Mesendoderm (in vitro differentiated cells): ENCODE measurements around the gene CCDC54.
A peak's percentile ranks its signal among the peaks of the same experiment; 100 is the strongest.

ENCODE experiments used
- DNase-seq: peaks from one replicate; pipeline ENCODE4 v3.0.0; 2013
- H2AK5ac ChIP-seq: 2 replicates; pipeline ENCODE4 v1.6.1; 2013; ENCODE audit warnings: low read length, inconsistent platforms
- H2BK120ac ChIP-seq: 2 replicates; pipeline ENCODE4 v1.6.1; 2013; ENCODE audit warnings: low read depth, mild to moderate bottlenecking, low read length, moderate library complexity, mixed read lengths
- H2BK15ac ChIP-seq: replicated peaks from 2 replicates; pipeline ENCODE4 v1.6.1; 2013; ENCODE audit warnings: low read depth, mild to moderate bottlenecking, moderate library complexity
- H2BK5ac ChIP-seq: 2 replicates; pipeline ENCODE4 v1.6.1; 2013; ENCODE audit warnings: low read length, inconsistent platforms
- H3K18ac ChIP-seq: 2 replicates; pipeline ENCODE4 v1.6.1; 2013; ENCODE audit warnings: mild to moderate bottlenecking, low read length, mixed read lengths
- H3K23ac ChIP-seq: one replicate; pipeline ENCODE4 v1.6.1; 2013; ENCODE audit warnings: low read length
- H3K27ac ChIP-seq: 2 replicates; pipeline ENCODE4 v1.5.1; 2013; ENCODE audit warnings: low read depth, mild to moderate bottlenecking, inconsistent platforms, low read length, moderate library complexity
- H3K27me3 ChIP-seq: 2 replicates; pipeline ENCODE4 v1.6.1; 2013; ENCODE audit warnings: low read length, control low read depth, mild to moderate bottlenecking, inconsistent platforms; ENCODE audit not compliant: insufficient read depth, poor library complexity
- H3K36me3 ChIP-seq: 2 replicates; pipeline ENCODE4 v1.6.1; 2013; ENCODE audit warnings: low read length, inconsistent platforms; ENCODE audit not compliant: control insufficient read depth, insufficient read depth
- H3K4ac ChIP-seq: one replicate; pipeline ENCODE4 v1.6.1; 2013; ENCODE audit warnings: low read depth, mild to moderate bottlenecking, low read length, moderate library complexity
- H3K4me1 ChIP-seq: 2 replicates; pipeline ENCODE4 v1.6.1; 2013; ENCODE audit warnings: low read depth, low read length, inconsistent platforms; ENCODE audit not compliant: control insufficient read depth
- H3K4me2 ChIP-seq: 2 replicates; pipeline ENCODE4 v1.6.1; 2013; ENCODE audit warnings: low read length
- H3K4me3 ChIP-seq: 2 replicates; pipeline ENCODE4 v1.5.1; 2013; ENCODE audit warnings: mild to moderate bottlenecking, low read length
- H3K56ac ChIP-seq: one replicate; pipeline ENCODE4 v1.6.1; 2013; ENCODE audit warnings: low read length
- H3K79me1 ChIP-seq: 2 replicates; pipeline ENCODE4 v1.6.1; 2013; ENCODE audit warnings: low read length, inconsistent platforms
- H3K79me2 ChIP-seq: 2 replicates; pipeline ENCODE4 v1.6.1; 2013; ENCODE audit warnings: mild to moderate bottlenecking, low read length; ENCODE audit not compliant: control insufficient read depth, insufficient read depth
- H3K9ac ChIP-seq: 2 replicates; pipeline ENCODE4 v1.6.1; 2013; ENCODE audit warnings: low read length, inconsistent platforms
- H4K5ac ChIP-seq: one replicate; pipeline ENCODE4 v1.6.1; 2013; ENCODE audit warnings: low read length
- H4K8ac ChIP-seq: one replicate; pipeline ENCODE4 v1.6.1; 2013; ENCODE audit warnings: low read depth, mild to moderate bottlenecking, control low read depth, low read length, moderate library complexity
- WGBS: extraction: QIAGEN DNeasy Blood & Tissue Kit; methylation state at CpG from one replicate; pipeline ENCODE4 v1.1.7; 2013; ENCODE audit warnings: low lambda C conversion rate, missing lambda C conversion rate; ENCODE audit not compliant: insufficient coverage; ENCODE audit errors: extremely low coverage; 5-methylcytosine and 5-hydroxymethylcytosine counted together

Gene CCDC54

DNA sequence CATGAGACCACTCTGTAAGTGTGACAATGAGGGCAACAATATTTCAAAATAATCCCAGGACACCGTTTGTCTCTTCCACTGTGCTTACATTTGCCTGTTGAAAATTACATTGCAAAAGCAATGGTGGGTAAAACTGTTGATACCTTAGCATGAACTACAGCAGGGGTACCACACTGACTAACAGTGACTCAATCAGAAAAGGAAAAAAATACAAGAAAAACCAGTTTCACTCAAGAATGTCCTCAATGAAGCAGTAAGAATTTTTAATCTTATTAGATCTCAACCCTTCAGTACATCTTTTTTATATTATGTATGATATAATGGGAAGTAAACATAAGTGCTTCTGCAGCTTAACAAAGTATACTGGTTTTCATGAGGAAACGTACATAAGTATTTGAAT, 1.6 kb upstream of the CCDC54 start:
- Histone ChIP-seq H2BK5ac (no peak overlapping the region), H3K4me3 (no peak overlapping the region), H3K4ac (no peak overlapping the region), H2BK120ac (no peak overlapping the region), H3K79me1 (no peaks in the 10 kb centered on the region), H3K18ac (no peak overlapping the region), H3K9ac (no peak overlapping the region), H3K4me1 (peaks cover 5% of the 10 kb centered on the region), H3K23ac (no peak overlapping the region), H2AK5ac (no peak overlapping the region), H2BK15ac (peak overlapping the region; percentile 19), H3K27me3 (no peaks in the 10 kb centered on the region), H4K5ac (no peak overlapping the region), H4K8ac (no peak overlapping the region), H3K56ac (no peak overlapping the region), H3K79me2 (no peaks in the 10 kb centered on the region), H3K4me2 (no peak overlapping the region), H3K36me3 (no peaks in the 10 kb centered on the region), H3K27ac (no peak overlapping the region)
- no CpG with 5 or more reads among the region's 2 CpGs for WGBS
- no peak for DNase-seq

DNA sequence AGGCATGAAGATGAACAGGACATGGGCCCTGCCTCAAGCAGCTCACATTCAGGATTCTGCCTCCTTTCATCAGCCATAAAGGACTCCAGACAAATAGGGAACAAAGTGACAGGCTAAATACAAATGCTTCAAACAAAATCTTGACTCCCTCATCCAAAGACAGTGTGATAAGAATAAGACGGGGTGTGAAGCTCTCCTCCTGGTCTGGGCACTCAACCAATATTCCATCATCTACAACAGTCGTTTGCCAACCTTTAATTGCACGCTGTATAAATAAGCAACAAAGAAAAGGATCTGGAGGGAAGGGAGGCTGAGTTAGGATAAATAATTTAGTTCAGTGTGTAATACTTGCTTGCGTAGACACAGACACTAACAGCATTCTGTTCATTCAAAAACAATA, 5.4 kb downstream of the CCDC54 start:
- H2AK5ac ChIP-seq, result no peak overlapping the region
- H3K23ac ChIP-seq, result no peak overlapping the region
- no peak overlapping the region for H3K18ac ChIP-seq
- H3K36me3 ChIP-seq, result no peaks in the 10 kb centered on the region
- no peak overlapping the region for H3K4me3 ChIP-seq
- no CpG with 5 or more reads among the region's 4 CpGs for WGBS
- no peaks in the 10 kb centered on the region for H3K79me2 ChIP-seq
- H4K8ac ChIP-seq, result no peak overlapping the region
- H3K4me1 ChIP-seq, result peaks cover 5% of the 10 kb centered on the region
- DNase-seq, result no peak
- H2BK15ac ChIP-seq, result no peak overlapping the region
- no peaks in the 10 kb centered on the region for H3K79me1 ChIP-seq
- no peak overlapping the region for H4K5ac ChIP-seq
- no peak overlapping the region for H3K4ac ChIP-seq
- no peak overlapping the region for H2BK5ac ChIP-seq
- no peak overlapping the region for H3K56ac ChIP-seq
- no peak overlapping the region for H3K27ac ChIP-seq
- no peak overlapping the region for H2BK120ac ChIP-seq
- no peaks in the 10 kb centered on the region for H3K27me3 ChIP-seq
- H3K9ac ChIP-seq, result no peak overlapping the region
- no peak overlapping the region for H3K4me2 ChIP-seq

DNA sequence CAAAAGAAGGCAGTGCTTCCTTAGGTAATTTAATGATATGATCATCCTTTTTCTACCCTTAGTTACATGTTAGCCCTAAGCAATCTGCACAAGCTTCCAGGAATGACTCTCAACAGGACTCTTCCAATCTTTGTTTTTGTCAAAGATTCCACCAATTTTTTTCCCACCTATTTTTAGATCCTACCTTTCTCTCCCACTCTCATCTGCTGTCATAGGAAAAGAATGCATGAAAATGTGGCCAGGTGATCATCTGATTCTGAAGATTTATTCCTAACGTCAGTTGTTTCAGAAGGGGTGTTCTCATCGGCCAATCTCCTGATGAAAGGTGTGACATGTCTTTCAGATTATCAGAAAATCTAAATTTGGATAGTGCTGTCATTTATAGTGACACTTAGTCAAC, 7.2 kb downstream of the CCDC54 start:
- no peak overlapping the region for H3K4ac ChIP-seq
- H3K36me3 ChIP-seq, result no peaks in the 10 kb centered on the region
- no peak overlapping the region for H4K5ac ChIP-seq
- H3K4me2 ChIP-seq, result no peak overlapping the region
- no peak overlapping the region for H4K8ac ChIP-seq
- H3K9ac ChIP-seq, result no peak overlapping the region
- no peaks in the 10 kb centered on the region for H3K27me3 ChIP-seq
- no peak overlapping the region for H2BK15ac ChIP-seq
- WGBS, result no CpG with 5 or more reads among the region's 2 CpGs
- no peak overlapping the region for H2AK5ac ChIP-seq
- H3K4me1 ChIP-seq, result peaks cover 5% of the 10 kb centered on the region
- no peaks in the 10 kb centered on the region for H3K79me2 ChIP-seq
- no peak overlapping the region for H3K18ac ChIP-seq
- peak; percentile 42 for DNase-seq
- no peak overlapping the region for H3K23ac ChIP-seq
- H2BK120ac ChIP-seq, result no peak overlapping the region
- no peak overlapping the region for H3K4me3 ChIP-seq
- H3K56ac ChIP-seq, result no peak overlapping the region
- H3K27ac ChIP-seq, result no peak overlapping the region
- no peak overlapping the region for H2BK5ac ChIP-seq
- no peaks in the 10 kb centered on the region for H3K79me1 ChIP-seq

DNA sequence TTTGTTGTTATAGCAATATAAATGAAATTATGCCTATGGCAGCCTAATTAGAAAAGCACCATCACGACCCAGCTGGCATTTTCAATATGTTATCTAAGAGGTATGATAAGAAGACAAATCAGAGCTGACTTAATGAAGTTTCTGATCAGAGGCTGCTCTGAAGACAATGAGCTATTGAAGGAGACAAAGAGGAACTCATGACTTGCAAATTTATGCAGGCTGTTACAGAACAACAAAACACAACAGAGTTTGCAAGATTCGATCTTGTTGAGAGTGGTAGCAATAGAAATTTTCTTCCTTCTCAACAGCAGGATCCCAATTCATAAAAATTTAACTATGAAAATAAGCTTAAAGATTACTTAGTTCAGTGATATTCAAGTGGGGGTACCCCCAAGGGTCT, 7.7 kb downstream of the CCDC54 start:
- DNase-seq, result peak; percentile 86

DNA sequence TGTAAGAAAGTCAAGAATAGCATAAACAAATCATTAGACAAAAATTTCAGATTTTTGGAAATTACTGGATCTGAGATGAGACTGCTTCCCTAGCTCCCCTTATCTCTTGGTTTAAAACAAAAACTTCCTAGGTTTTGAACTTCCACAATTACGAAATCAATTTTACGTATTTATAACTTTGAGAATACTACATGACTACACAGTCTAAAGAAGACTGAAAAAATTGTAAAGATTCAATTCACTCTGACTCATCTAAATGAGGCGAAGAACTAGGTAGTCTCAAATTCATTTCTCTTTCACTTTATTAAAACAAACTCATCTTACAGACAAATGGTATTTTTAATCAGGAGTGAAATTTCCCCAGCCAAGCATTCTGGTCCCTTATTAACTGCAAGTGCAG, 10.3 kb downstream of the CCDC54 start:
- H3K23ac ChIP-seq, result no peak overlapping the region
- no peak overlapping the region for H2AK5ac ChIP-seq
- no peak overlapping the region for H3K56ac ChIP-seq
- WGBS, result 100% methylated on average over 2 of the region's 3 CpGs
- no peak overlapping the region for H3K9ac ChIP-seq
- no peak overlapping the region for H4K8ac ChIP-seq
- H3K27me3 ChIP-seq, result no peaks in the 10 kb centered on the region
- H3K18ac ChIP-seq, result no peak overlapping the region
- no peak overlapping the region for H3K27ac ChIP-seq
- H3K79me2 ChIP-seq, result no peaks in the 10 kb centered on the region
- no peak overlapping the region for H2BK15ac ChIP-seq
- H3K4me3 ChIP-seq, result no peak overlapping the region
- no peaks in the 10 kb centered on the region for H3K79me1 ChIP-seq
- no peak overlapping the region for H4K5ac ChIP-seq
- no peak overlapping the region for H3K4ac ChIP-seq
- H2BK5ac ChIP-seq, result no peak overlapping the region
- no peak overlapping the region for H3K4me2 ChIP-seq
- H3K36me3 ChIP-seq, result no peaks in the 10 kb centered on the region
- H3K4me1 ChIP-seq, result peaks cover 7% of the 10 kb centered on the region
- no peak for DNase-seq
- no peak overlapping the region for H2BK120ac ChIP-seq

More for the DNA sequence above, 7.7 kb downstream of the CCDC54 start:
- H3K27ac ChIP-seq, result no peak overlapping the region
- no peaks in the 10 kb centered on the region for H3K79me2 ChIP-seq
- no peak overlapping the region for H2BK120ac ChIP-seq
- peak overlapping the region; percentile 51 for H3K18ac ChIP-seq
- peak overlapping the region; percentile 74 for H2BK15ac ChIP-seq
- H3K56ac ChIP-seq, result no peak overlapping the region
- H3K4me2 ChIP-seq, result no peak overlapping the region
- H3K79me1 ChIP-seq, result no peaks in the 10 kb centered on the region
- no peak overlapping the region for H3K23ac ChIP-seq
- no peak overlapping the region for H2AK5ac ChIP-seq
- no peaks in the 10 kb centered on the region for H3K27me3 ChIP-seq
- H4K8ac ChIP-seq, result no peak overlapping the region
- H3K9ac ChIP-seq, result no peak overlapping the region
- no peak overlapping the region for H3K4ac ChIP-seq
- no peak overlapping the region for H4K5ac ChIP-seq
- no peak overlapping the region for H3K4me3 ChIP-seq
- no peak overlapping the region for H2BK5ac ChIP-seq
- no peaks in the 10 kb centered on the region for H3K36me3 ChIP-seq
- no CpG with 5 or more reads among the region's 2 CpGs for WGBS
- peaks cover 5% of the 10 kb centered on the region for H3K4me1 ChIP-seq

DNA sequence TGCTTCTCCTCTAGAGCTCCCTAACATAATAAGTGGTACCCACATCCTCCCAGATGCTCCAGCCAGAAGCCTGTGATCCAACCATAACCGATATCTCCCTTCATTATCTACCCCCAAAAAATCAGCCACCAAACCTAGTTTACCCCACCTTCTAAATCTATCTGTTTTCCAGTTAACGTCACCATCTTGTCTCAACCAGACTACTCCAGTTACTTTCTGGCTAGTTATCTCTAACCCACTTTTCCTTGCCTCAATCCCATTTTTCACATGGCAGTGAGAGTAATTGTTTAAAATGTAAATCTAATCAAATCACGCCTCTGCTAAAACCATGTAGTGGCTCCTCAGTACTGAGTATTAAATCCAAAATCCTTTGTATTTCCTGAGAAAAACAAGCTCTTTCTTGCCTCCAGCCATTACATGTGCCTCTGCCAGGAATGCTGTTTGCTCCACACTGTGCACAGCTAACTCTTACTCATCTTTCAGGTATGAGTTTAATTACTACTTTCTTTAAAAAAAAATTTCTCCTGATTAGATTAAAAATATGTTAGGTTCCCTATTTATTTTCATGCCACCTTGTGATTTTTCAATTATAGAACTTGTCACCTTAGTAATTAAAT, 15.4 kb downstream of the CCDC54 start:
- H2BK15ac ChIP-seq, result no peak overlapping the region
- H3K79me2 ChIP-seq, result no peaks in the 10 kb centered on the region
- H3K27ac ChIP-seq, result no peak overlapping the region
- H3K79me1 ChIP-seq, result no peaks in the 10 kb centered on the region
- H4K5ac ChIP-seq, result no peak overlapping the region
- H3K9ac ChIP-seq, result no peak overlapping the region
- no peak overlapping the region for H3K4ac ChIP-seq
- H3K18ac ChIP-seq, result no peak overlapping the region
- whole genome bisulfite sequencing, result 100% methylated on average over 1 of the region's 3 CpGs
- H2AK5ac ChIP-seq, result no peak overlapping the region
- H3K27me3 ChIP-seq, result no peaks in the 10 kb centered on the region
- H2BK5ac ChIP-seq, result no peak overlapping the region
- H3K4me3 ChIP-seq, result no peak overlapping the region
- peak overlapping the region; percentile 56 for H4K8ac ChIP-seq
- peak; percentile 57 for DNase-seq
- peaks cover 2% of the 10 kb centered on the region for H3K4me1 ChIP-seq
- H3K56ac ChIP-seq, result no peak overlapping the region
- H3K23ac ChIP-seq, result no peak overlapping the region
- H3K4me2 ChIP-seq, result no peak overlapping the region
- H3K36me3 ChIP-seq, result no peaks in the 10 kb centered on the region
- no peak overlapping the region for H2BK120ac ChIP-seq
